Measurements from ENCODE around the gene NUMB. TPM values are rescaled to one million over a fixed set of nuclear protein-coding genes. Genes with fewer than 3 reads are reported as not detected.

NUMB gene
- total and polyA plus RNA-seq, 2 of the 13 experiments (the other 11 are each of a cell fraction or from before 2014, with no cell fraction given) = 20.3 to 71.1 TPM

DNA sequence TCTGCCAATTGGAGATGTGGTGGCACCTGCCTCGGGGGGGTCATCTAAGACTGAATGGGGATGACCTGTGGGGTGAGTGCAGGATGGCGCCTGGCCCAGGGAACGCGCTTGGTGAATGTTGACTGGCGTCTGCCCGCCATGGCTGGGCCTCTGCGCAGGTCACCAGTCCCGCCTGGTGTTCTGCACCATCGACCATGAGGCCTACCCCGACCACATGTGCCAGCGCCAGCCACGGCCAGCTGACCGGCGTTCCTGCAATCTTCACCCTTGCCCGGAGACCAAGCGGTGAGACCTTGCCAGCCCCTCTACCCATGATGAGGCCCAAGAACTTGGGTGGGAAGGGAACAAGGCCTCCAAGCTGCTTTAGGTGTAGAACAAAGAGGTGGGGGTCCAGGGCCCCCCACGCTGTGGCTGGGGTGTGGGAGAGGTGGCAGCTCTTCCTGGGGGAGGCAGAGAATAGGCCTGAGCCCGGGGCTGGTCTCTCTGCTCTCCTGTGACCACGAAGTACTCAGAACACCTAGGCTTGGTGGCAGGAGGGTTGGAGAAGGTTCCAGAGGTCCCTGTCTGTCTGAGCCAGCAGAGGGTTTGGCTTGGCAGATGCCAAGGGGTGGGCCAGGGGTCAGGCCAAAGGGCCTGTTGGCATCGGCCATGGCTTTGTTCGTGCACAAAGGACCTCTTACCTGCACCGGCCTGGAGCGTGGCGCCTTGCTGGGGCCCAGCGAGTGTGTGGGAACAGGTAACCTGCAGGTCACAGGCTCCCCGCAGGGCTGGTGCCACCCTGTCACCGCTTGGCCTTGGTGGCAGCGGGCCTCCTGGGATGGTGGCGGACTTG is 205.6 kb downstream of the NUMB start:
- H3K79me2 ChIP-seq (ENCODE audit: insufficient read depth, low read length) = no peaks in the 10 kb centered on the region
- in situ Hi-C loops (cut with HindIII; ENCODE audit: extremely low pct_ligation_motif_present, low pct_unique_long_range_greater_than_20kb) (no loop called here), intact Hi-C loops (cut with micrococcal nuclease; ENCODE audit: unreplicated experiment) (no loop called here)
- ATAC-seq = peak; percentile 38
- H2AFZ ChIP-seq (ENCODE audit: low read length) = no peak overlapping the region
- peaks cover 18 to 53% of the 10 kb centered on the region in 2 experiments; a peak in 4 of 5 replicates for H3K27me3 ChIP-seq (ENCODE audit: control insufficient read depth in 1 of 2, insufficient read depth in 2 of 2, low read length in 2 of 2)
- ChIA-PET CTCF (ENCODE audit: low intra/inter-chr PET ratio, low total read pairs) (no interaction called here), POLR2A (no interaction called here)
- no peaks in the 10 kb centered on the region for H3K9me3 ChIP-seq (ENCODE audit: low read length)
- TF ChIP-seq ZNF503 (CRISPR knock-in tag; IDR thresholded peaks at IDR 0.05) (no peak), MZF1 (CRISPR knock-in tag; IDR thresholded peaks at IDR 0.05; ENCODE audit: borderline replicate concordance) (no peak), ATF7-NPFF (CRISPR knock-in tag; IDR thresholded peaks at IDR 0.05; ENCODE audit: low read depth) (no peak), ZNF331 (CRISPR knock-in tag; IDR thresholded peaks at IDR 0.05) (no peak), ZNF101 (CRISPR knock-in tag; IDR thresholded peaks at IDR 0.05; ENCODE audit: borderline replicate concordance, low read depth) (no peak), ERF (CRISPR knock-in tag; IDR thresholded peaks at IDR 0.05) (no peak), ZNF839 (CRISPR knock-in tag; IDR thresholded peaks at IDR 0.05; ENCODE audit: borderline replicate concordance) (no peak), ZFX (CRISPR knock-in tag; IDR thresholded peaks at IDR 0.05; ENCODE audit: low read depth) (no peak), ZNF841 (CRISPR knock-in tag; IDR thresholded peaks at IDR 0.05; ENCODE audit: borderline replicate concordance) (no peak), MTF1 (CRISPR knock-in tag; IDR thresholded peaks at IDR 0.05) (no peak)
- TF ChIP-seq, protein P1, sequence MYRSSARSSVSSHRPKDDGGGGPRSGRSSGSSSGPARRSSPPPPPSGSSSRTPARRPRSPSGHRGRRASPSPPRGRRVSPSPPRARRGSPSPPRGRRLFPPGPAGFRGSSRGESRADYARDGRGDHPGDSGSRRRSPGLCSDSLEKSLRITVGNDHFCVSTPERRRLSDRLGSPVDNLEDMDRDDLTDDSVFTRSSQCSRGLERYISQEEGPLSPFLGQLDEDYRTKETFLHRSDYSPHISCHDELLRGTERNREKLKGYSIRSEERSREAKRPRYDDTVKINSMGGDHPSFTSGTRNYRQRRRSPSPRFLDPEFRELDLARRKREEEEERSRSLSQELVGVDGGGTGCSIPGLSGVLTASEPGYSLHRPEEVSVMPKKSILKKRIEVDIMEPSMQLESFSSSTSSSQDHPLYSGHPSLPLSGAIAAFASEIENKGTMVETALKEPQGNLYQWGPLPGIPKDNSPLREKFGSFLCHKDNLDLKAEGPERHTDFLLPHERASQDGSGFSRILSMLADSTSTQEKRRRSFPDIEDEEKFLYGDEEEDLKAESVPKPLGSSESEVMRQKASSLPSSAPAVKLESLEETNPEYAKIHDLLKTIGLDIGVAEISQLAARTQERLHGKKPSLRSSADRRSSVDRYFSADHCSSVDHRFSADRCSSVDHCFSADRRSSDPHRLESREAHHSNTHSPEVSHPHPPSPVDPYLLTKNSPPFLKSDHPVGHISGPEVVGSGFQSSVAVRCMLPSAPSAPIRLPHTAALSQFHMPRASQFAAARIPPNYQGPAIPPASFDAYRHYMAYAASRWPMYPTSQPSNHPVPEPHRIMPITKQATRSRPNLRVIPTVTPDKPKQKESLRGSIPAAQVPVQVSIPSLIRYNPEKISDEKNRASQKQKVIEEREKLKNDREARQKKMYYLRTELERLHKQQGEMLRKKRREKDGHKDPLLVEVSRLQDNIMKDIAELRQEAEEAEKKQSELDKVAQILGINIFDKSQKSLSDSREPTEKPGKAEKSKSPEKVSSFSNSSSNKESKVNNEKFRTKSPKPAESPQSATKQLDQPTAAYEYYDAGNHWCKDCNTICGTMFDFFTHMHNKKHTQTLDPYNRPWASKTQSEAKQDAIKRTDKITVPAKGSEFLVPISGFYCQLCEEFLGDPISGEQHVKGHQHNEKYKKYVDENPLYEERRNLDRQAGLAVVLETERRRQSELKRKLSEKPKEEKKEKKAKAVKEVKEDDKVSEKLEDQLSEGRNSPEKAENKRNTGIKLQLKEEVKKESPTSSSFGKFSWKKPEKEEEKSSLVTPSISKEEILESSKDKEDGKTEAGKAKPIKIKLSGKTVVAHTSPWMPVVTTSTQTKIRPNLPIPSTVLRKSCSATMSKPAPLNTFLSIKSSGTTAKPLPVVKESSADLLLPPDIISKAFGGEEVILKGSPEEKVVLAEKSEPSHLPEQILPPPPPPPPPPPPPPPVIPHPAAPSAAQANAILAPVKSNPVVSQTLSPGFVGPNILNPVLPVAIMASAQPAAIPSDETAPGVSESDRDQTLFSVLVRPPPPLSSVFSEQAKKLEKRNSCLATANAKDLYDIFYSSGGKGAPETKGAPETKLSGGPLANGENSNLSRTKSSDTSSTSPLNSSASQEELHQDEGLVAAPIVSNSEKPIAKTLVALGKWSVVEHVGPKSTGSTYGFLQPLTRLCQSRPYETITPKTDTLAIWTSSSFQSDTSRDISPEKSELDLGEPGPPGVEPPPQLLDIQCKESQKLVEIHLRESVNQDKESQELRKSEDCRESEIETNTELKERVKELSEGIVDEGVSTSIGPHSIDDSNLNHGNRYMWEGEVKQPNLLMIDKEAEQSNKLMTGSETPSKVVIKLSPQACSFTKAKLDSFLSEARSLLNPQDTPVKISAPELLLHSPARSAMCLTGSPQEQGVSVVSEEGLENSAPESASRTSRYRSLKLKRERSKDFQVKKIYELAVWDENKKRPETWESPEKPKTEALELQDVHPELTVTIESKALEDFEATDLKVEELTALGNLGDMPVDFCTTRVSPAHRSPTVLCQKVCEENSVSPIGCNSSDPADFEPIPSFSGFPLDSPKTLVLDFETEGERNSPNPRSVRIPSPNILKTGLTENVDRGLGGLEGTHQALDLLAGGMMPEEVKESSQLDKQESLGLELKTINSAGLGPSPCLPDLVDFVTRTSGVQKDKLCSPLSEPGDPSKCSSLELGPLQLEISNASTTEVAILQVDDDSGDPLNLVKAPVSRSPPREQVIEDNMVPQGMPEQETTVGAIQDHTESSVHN (CRISPR knock-in tag; IDR thresholded peaks at IDR 0.05) = no peak
- TF ChIP-seq, protein P2, sequence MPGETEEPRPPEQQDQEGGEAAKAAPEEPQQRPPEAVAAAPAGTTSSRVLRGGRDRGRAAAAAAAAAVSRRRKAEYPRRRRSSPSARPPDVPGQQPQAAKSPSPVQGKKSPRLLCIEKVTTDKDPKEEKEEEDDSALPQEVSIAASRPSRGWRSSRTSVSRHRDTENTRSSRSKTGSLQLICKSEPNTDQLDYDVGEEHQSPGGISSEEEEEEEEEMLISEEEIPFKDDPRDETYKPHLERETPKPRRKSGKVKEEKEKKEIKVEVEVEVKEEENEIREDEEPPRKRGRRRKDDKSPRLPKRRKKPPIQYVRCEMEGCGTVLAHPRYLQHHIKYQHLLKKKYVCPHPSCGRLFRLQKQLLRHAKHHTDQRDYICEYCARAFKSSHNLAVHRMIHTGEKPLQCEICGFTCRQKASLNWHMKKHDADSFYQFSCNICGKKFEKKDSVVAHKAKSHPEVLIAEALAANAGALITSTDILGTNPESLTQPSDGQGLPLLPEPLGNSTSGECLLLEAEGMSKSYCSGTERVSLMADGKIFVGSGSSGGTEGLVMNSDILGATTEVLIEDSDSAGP (CRISPR knock-in tag; IDR thresholded peaks at IDR 0.05; ENCODE audit: borderline replicate concordance) = no peak
- 60% methylated on average over 5 of the region's 29 CpGs for WGBS (ENCODE audit: low lambda C conversion rate)
- no peak for DNase-seq (ENCODE audit: low spot score)
- H3K36me3 ChIP-seq (replicated peaks in 1 of 2; ENCODE audit: control insufficient read depth in 1 of 2, insufficient read depth in 2 of 2, low read length in 2 of 2) = no peaks in the 10 kb centered on the region
- BruUV-seq (replicated peaks) = no TSS peak
- no peaks in the 10 kb centered on the region for H4K20me1 ChIP-seq (ENCODE audit: insufficient read depth, low read length)
- peaks cover 10% of the 10 kb centered on the region; the same call in 1 of the 2 replicates for H3K4me1 ChIP-seq (ENCODE audit: insufficient read depth, low read length)
- H3K9ac ChIP-seq (ENCODE audit: insufficient read depth, low read depth, low read length) = no peak overlapping the region
- H3K4me3 ChIP-seq (replicated peaks in 1 of 3; ENCODE audit: insufficient read depth in 1 of 3, low read depth in 2 of 3, low read length in 3 of 3) = no peak overlapping the region
- no peak for FAIRE-seq
- no peak overlapping the region for H3K27ac ChIP-seq (ENCODE audit: extremely low read length, insufficient read depth, low read length)
- no peak overlapping the region for H3K4me2 ChIP-seq (ENCODE audit: low read depth, low read length)
